Inflammatory macrophage treated with lipopolysaccharide for 4 hours (primary cell): ENCODE data around the gene SORCS2.

Experiments used
- DNase-seq: peaks from one replicate; pipeline ENCODE4 v3.0.0-alpha.2; 2020

The SORCS2 gene

GRCh38 chr4:7710126-7710525, 517.8 kb downstream of the SORCS2 start:
- no peak for DNase-seq

- DNase-seq, result no peak
These were observed 518.4 kb downstream of the SORCS2 start for GRCh38 chr4:7710576-7711306.

GRCh38 chr4:7711307-7711963, 519.1 kb downstream of the SORCS2 start:
- DNase-seq, result no peak

- DNase-seq, result no peak
These were observed 519.8 kb downstream of the SORCS2 start for GRCh38 chr4:7712021-7712671.

- DNase-seq, result no peak
These were observed 521.4 kb downstream of the SORCS2 start for GRCh38 chr4:7713757-7714156.

GRCh38 chr4:7714176-7714575, 521.8 kb downstream of the SORCS2 start:
- DNase-seq, result no peak

- no peak for DNase-seq
These were observed 522.4 kb downstream of the SORCS2 start for GRCh38 chr4:7714738-7715137.

GRCh38 chr4:7715271-7716009, 523.1 kb downstream of the SORCS2 start:
- DNase-seq, result peak; percentile 72

GRCh38 chr4:7716010-7716721, 523.8 kb downstream of the SORCS2 start:
- peak; percentile 91 for DNase-seq

GRCh38 chr4:7717161-7717560, 524.8 kb downstream of the SORCS2 start:
- DNase-seq, result no peak

GRCh38 chr4:7717946-7718490, 525.7 kb downstream of the SORCS2 start:
- DNase-seq, result no peak

GRCh38 chr4:7719354-7720174, 527.2 kb downstream of the SORCS2 start:
- peak; percentile 47 for DNase-seq

- DNase-seq, result no peak
These were observed 529.7 kb downstream of the SORCS2 start for GRCh38 chr4:7721984-7722551.

- peak; percentile 43 for DNase-seq
These were observed 530.5 kb downstream of the SORCS2 start for GRCh38 chr4:7722766-7723387.

- no peak for DNase-seq
These were observed 531.3 kb downstream of the SORCS2 start for GRCh38 chr4:7723625-7724024.

GRCh38 chr4:7725951-7726350, 533.6 kb downstream of the SORCS2 start:
- no peak for DNase-seq

- no peak for DNase-seq
These were observed 534.5 kb downstream of the SORCS2 start for GRCh38 chr4:7726665-7727413.

- no peak for DNase-seq
These were observed 535.4 kb downstream of the SORCS2 start for GRCh38 chr4:7727749-7728148.

- no peak for DNase-seq
These were observed 539.1 kb downstream of the SORCS2 start for GRCh38 chr4:7731437-7731836.

- DNase-seq, result no peak
These were observed 539.9 kb downstream of the SORCS2 start for GRCh38 chr4:7732263-7732662.
